Measurements from ENCODE around the gene RAB11FIP4. TPM values are rescaled to one million over a fixed set of nuclear protein-coding genes. Genes with fewer than 3 reads are reported as not detected.
A peak's percentile ranks its signal among the peaks of the same experiment; 100 is the strongest.

RAB11FIP4 gene
- total and polyA plus RNA-seq, 9 of the 15 experiments (the other 6 are each of a cell fraction or from before 2014, with no cell fraction given), result 0.62 to 16.6 (median 8.9) TPM

GRCh38 chr17:31489295-31490018 is 98.0 kb downstream of the RAB11FIP4 start:
- intact Hi-C loops (cut with micrococcal nuclease), result no loop called here
- ATAC-seq (peak; percentile 71), DNase-seq (ENCODE audit: extremely low read depth in 1 of 4, low spot score in 3 of 4) (peak; percentile 79 to 90 (median 82)), FAIRE-seq (peak; percentile 92)
- H3K4me1 ChIP-seq (replicated peaks in 1 of 2; ENCODE audit: control insufficient read depth in 2 of 2, insufficient read depth in 2 of 2, low read length in 2 of 2), result peaks cover 63 to 67% of the 10 kb centered on the region in 2 experiments
- peaks cover 5% of the 10 kb centered on the region for H3K9me1 ChIP-seq (ENCODE audit: control insufficient read depth, insufficient read depth, low read length)
- H3K27ac ChIP-seq (ENCODE audit: extremely low read depth, low read depth, low read length), result peak overlapping the region; percentile 23; the same call in 1 of the 3 replicates
- in situ Hi-C loops (cut with MboI), result no loop called here
- 0 out of 2 replicates have a peak overlapping the region, but pooled peaks have one; percentile 28 for H2AFZ ChIP-seq (ENCODE audit: low read depth, low read length)
- TSS peak; percentile 33 for BruUV-seq (replicated peaks)
- WGBS (ENCODE audit: insufficient coverage, low coverage, missing lambda C conversion rate), result 24% methylated on average over 14 of the region's 16 CpGs
- ChIA-PET POLR2A (interaction anchor here (0.6 to 0.8 kb wide), 3 partner anchors 10 to 34 kb away, joined by 3 read pairs; no protein-coding TSS in a partner anchor), CTCF (ENCODE audit: low intra/inter-chr PET ratio) (no interaction called here)
- no peaks in the 10 kb centered on the region; the same call in 2 of the 3 replicates for H3K36me3 ChIP-seq (ENCODE audit: control insufficient read depth, insufficient read depth, low read length)
- H3K9me3 ChIP-seq (replicated peaks; ENCODE audit: control insufficient read depth, insufficient read depth, low read depth, low read length), result no peaks in the 10 kb centered on the region
- H4K20me1 ChIP-seq (replicated peaks; ENCODE audit: control insufficient read depth, insufficient read depth, low read length), result 0 out of 2 replicates have a peak, but pooled peaks cover 6% of the 10 kb centered on the region
- H3K4me3 ChIP-seq, result peak overlapping the region; percentile 64
- no peaks in the 10 kb centered on the region for H3K27me3 ChIP-seq (ENCODE audit: control insufficient read depth in 2 of 2, insufficient read depth in 2 of 2, low read length in 2 of 2)
- peaks cover 17% of the 10 kb centered on the region for H3K79me2 ChIP-seq (ENCODE audit: control insufficient read depth, insufficient read depth, low read length)
- peak overlapping the region; percentile 61 for H3K4me2 ChIP-seq (ENCODE audit: insufficient read depth, low read length)
- peak overlapping the region in 1 of 2 experiments; percentile 88; a peak in 2 of 4 replicates for H3K9ac ChIP-seq (ENCODE audit: insufficient read depth in 1 of 2, low read depth in 2 of 2, low read length in 2 of 2)
- no peak for TF ChIP-seq ZNF583 (CRISPR knock-in tag; IDR thresholded peaks at IDR 0.05)
- TF ChIP-seq TRIM25 (IDR thresholded peaks at IDR 0.05; ENCODE audit: borderline replicate concordance), result no peak
- TF ChIP-seq ZNF133 (CRISPR knock-in tag; IDR thresholded peaks at IDR 0.05), result no peak
- TF ChIP-seq ELF2 (CRISPR knock-in tag; IDR thresholded peaks at IDR 0.05), result no peak
- TF ChIP-seq, protein P1, sequence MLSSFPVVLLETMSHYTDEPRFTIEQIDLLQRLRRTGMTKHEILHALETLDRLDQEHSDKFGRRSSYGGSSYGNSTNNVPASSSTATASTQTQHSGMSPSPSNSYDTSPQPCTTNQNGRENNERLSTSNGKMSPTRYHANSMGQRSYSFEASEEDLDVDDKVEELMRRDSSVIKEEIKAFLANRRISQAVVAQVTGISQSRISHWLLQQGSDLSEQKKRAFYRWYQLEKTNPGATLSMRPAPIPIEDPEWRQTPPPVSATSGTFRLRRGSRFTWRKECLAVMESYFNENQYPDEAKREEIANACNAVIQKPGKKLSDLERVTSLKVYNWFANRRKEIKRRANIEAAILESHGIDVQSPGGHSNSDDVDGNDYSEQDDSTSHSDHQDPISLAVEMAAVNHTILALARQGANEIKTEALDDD (IDR thresholded peaks at IDR 0.05), result peak; percentile 59; the same call in 1 of the 2 replicates
- TF ChIP-seq POLR2AphosphoS2 (IDR thresholded peaks at IDR 0.05; ENCODE audit: low read length), result no peak
- TF ChIP-seq ETS2 (tag; IDR thresholded peaks at IDR 0.05; ENCODE audit: borderline replicate concordance, poor library complexity, severe bottlenecking), result no peak
- TF ChIP-seq, protein P2, sequence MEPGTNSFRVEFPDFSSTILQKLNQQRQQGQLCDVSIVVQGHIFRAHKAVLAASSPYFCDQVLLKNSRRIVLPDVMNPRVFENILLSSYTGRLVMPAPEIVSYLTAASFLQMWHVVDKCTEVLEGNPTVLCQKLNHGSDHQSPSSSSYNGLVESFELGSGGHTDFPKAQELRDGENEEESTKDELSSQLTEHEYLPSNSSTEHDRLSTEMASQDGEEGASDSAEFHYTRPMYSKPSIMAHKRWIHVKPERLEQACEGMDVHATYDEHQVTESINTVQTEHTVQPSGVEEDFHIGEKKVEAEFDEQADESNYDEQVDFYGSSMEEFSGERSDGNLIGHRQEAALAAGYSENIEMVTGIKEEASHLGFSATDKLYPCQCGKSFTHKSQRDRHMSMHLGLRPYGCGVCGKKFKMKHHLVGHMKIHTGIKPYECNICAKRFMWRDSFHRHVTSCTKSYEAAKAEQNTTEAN (CRISPR knock-in tag; IDR thresholded peaks at IDR 0.05), result no peak
- TF ChIP-seq FOXO4 (CRISPR knock-in tag; IDR thresholded peaks at IDR 0.05), result no peak
- TF ChIP-seq ZNF347 (CRISPR knock-in tag; IDR thresholded peaks at IDR 0.05; ENCODE audit: low read depth), result no peak
- peak; percentile 18; the same call in 1 of the 2 replicates for TF ChIP-seq CREM (IDR thresholded peaks at IDR 0.05; ENCODE audit: low read depth)
- TF ChIP-seq MYNN (IDR thresholded peaks at IDR 0.05), result peak; percentile 76; the same call in 1 of the 2 replicates
- no peak for TF ChIP-seq MYNN (CRISPR knock-in tag; IDR thresholded peaks at IDR 0.05)
- TF ChIP-seq RCOR1 (IDR thresholded peaks at IDR 0.05; ENCODE audit: borderline replicate concordance in 1 of 2, low read depth in 2 of 2, low read length in 2 of 2), result peak in 1 of 2 experiments; percentile 67; a peak in 2 of 4 replicates
- no peak for TF ChIP-seq RBM25 (IDR thresholded peaks at IDR 0.05; ENCODE audit: low read depth, low read length, severe bottlenecking)
- TF ChIP-seq HDAC1 (IDR thresholded peaks at IDR 0.05), result 0 out of 4 replicates have a peak, but pooled peaks of 1 of the 2 experiments have one; percentile 35

Measured in K562 (cell line).